Germinal center (tissue), 1 donor: ENCODE results near the gene HMGB1.
A peak's percentile ranks its signal among the peaks of the same experiment; 100 is the strongest.

Experiments
- DNase-seq: peaks from one replicate; pipeline ENCODE4 v3.0.0; 2012; ENCODE audit warnings: mixed read lengths, low spot score

Gene HMGB1

GRCh38 chr13:30465593-30466357, at the start of gene HMGB1:
TSS of gene HMGB1 (minus strand) at chr13:30465936. CDS start at chr13:30463680, 2,256 bp downstream.
- peak; percentile 98 for DNase-seq

GRCh38 chr13:30510811-30511371, 45.2 kb upstream of the HMGB1 start:
- no peak for DNase-seq

- DNase-seq: no peak
Measured at GRCh38 chr13:30510091-30510490, 44.4 kb upstream of the HMGB1 start.

- no peak for DNase-seq
Measured at GRCh38 chr13:30509254-30510050, 43.7 kb upstream of the HMGB1 start.

- DNase-seq: no peak
Measured at GRCh38 chr13:30504081-30504480, 38.3 kb upstream of the HMGB1 start.

- no peak for DNase-seq
Measured at GRCh38 chr13:30502237-30502636, 36.5 kb upstream of the HMGB1 start.

- DNase-seq: no peak
Measured at GRCh38 chr13:30499338-30499737, 33.6 kb upstream of the HMGB1 start.

GRCh38 chr13:30496147-30496546, 30.4 kb upstream of the HMGB1 start:
- no peak for DNase-seq

- DNase-seq: no peak
Measured at GRCh38 chr13:30495746-30496145, 30.0 kb upstream of the HMGB1 start.

GRCh38 chr13:30493658-30494381, 28.1 kb upstream of the HMGB1 start:
- no peak for DNase-seq

GRCh38 chr13:30487075-30487470, 21.3 kb upstream of the HMGB1 start:
- no peak for DNase-seq

GRCh38 chr13:30486230-30487074, 20.7 kb upstream of the HMGB1 start:
- DNase-seq: no peak

GRCh38 chr13:30481241-30481760, 15.6 kb upstream of the HMGB1 start:
- no peak for DNase-seq

- DNase-seq: no peak
Measured at GRCh38 chr13:30480292-30480950, 14.7 kb upstream of the HMGB1 start.

GRCh38 chr13:30479883-30480219, 14.1 kb upstream of the HMGB1 start:
- no peak for DNase-seq

- no peak for DNase-seq
Measured at GRCh38 chr13:30479154-30479882, 13.6 kb upstream of the HMGB1 start.

GRCh38 chr13:30477346-30478195, 11.8 kb upstream of the HMGB1 start:
- peak; percentile 51 for DNase-seq

- no peak for DNase-seq
Measured at GRCh38 chr13:30473675-30474074, 7.9 kb upstream of the HMGB1 start.

GRCh38 chr13:30466841-30467252, 1.1 kb upstream of the HMGB1 start:
- peak; percentile 51 for DNase-seq
